Endothelial cell of umbilical vein (primary cell): ENCODE data around the gene TRPC6. TPM values are rescaled to one million over a fixed set of nuclear protein-coding genes. Genes with fewer than 3 reads are reported as not detected.

Source experiments
- BruUV-seq: library from RNA; stranded (reverse); fragments of 400-500 nt; replicated peaks from 2 replicates; lab custom pipeline; 2021; lab: Mats Ljungman, UMichigan
- CTCF ChIA-PET: fragments of 300-600, 350-600 bp; sonication (Branson Sonifier 250); formaldehyde crosslinking; loops from one replicate; lab custom pipeline; 2021; ENCODE audit warnings: antibody characterized with exemption, inconsistent platforms; lab: Charles Lee
- POLR2A ChIA-PET: fragments of 300-600, 350-600 bp; sonication (Branson Sonifier 250); formaldehyde crosslinking; loops from one replicate; lab custom pipeline; 2021; ENCODE audit warnings: antibody characterized with exemption, inconsistent platforms; lab: Charles Lee
- DNase-seq: peaks from one replicate; pipeline ENCODE4 v3.0.0-alpha.2; 2011; ENCODE audit warnings: low read depth, low spot score
- FAIRE-seq: peaks from 2 replicates; lab custom pipeline; 2011; peaks lifted over from hg19 to GRCh38; lab: Jason Lieb, UNC
- H2AFZ ChIP-seq: 2 replicates; pipeline ENCODE4 v1.6.0; 2012; ENCODE audit warnings: low read depth, low read length, control low read depth, inconsistent platforms
- H3K27ac ChIP-seq: 2 replicates; pipeline ENCODE4 v1.5.1; 2011; ENCODE audit warnings: low read depth, mild to moderate bottlenecking, control low read depth, low read length, moderate library complexity; ENCODE audit not compliant: insufficient read depth
- H3K27me3 ChIP-seq, 2 experiments: 2 replicates each; pipeline versions ENCODE4 v1.6.0 to v1.6.1; 2011; ENCODE audit warnings: low read length in 2 of 2, mixed read lengths in 1 of 2; ENCODE audit not compliant: control insufficient read depth in 2 of 2, insufficient read depth in 2 of 2
- H3K36me3 ChIP-seq, 2 experiments: 2 replicates in 1 of 2; 3 replicates in 1 of 2; pipeline ENCODE4 v1.5.1; 2011; ENCODE audit warnings: low read length in 2 of 2, mild to moderate bottlenecking in 1 of 2, moderate library complexity in 1 of 2; ENCODE audit not compliant: control insufficient read depth in 2 of 2, insufficient read depth in 2 of 2; ENCODE audit errors: extremely low read depth in 1 of 2
- H3K4me1 ChIP-seq: 3 replicates; pipeline ENCODE4 v1.5.1; 2011; ENCODE audit warnings: mild to moderate bottlenecking, low read length; ENCODE audit not compliant: control insufficient read depth, insufficient read depth; ENCODE audit errors: extremely low read depth
- H3K4me2 ChIP-seq: 2 replicates; pipeline ENCODE4 v1.6.1; 2011; ENCODE audit warnings: low read length, control low read depth, mixed read lengths; ENCODE audit not compliant: insufficient read depth
- H3K4me3 ChIP-seq, 3 experiments: fragments of 200-600 bp in 1 of 3; sonication (generic), shearing (Covaris generic) in 1 of 3; replicated peaks in 1 of 3; 2 replicates each; pipeline ENCODE4 v1.5.1; 2011 to 2016; ENCODE audit warnings: control low read depth in 3 of 3, low read length in 3 of 3, mild to moderate bottlenecking in 2 of 3, inconsistent platforms in 1 of 3, low read depth in 1 of 3, moderate library complexity in 1 of 3; ENCODE audit not compliant: insufficient read depth in 1 of 3
- H3K79me2 ChIP-seq: 2 replicates; pipeline ENCODE4 v1.6.0; 2012; ENCODE audit warnings: low read length, inconsistent platforms; ENCODE audit not compliant: control insufficient read depth, insufficient read depth
- H3K9ac ChIP-seq: replicated peaks from 2 replicates; pipeline ENCODE3; 2011; ENCODE audit warnings: low read length, control low read depth; ENCODE audit not compliant: insufficient read depth; ENCODE audit errors: extremely low read depth
- H3K9me1 ChIP-seq: replicated peaks from 3 replicates; pipeline ENCODE4 v1.6.0; 2011; ENCODE audit warnings: mild to moderate bottlenecking, low read length; ENCODE audit not compliant: control insufficient read depth, insufficient read depth; ENCODE audit errors: extremely low read depth
- H3K9me3 ChIP-seq: replicated peaks from 2 replicates; pipeline ENCODE4 v1.5.1; 2012; ENCODE audit warnings: low read length, inconsistent platforms; ENCODE audit not compliant: control insufficient read depth, insufficient read depth
- H4K20me1 ChIP-seq: replicated peaks from 2 replicates; pipeline ENCODE3; 2011; ENCODE audit warnings: mild to moderate bottlenecking, low read length; ENCODE audit not compliant: control insufficient read depth, insufficient read depth; ENCODE audit errors: extremely low read depth
- CTCF ChIP-seq, 2 donors: IDR thresholded peaks; 1 replicate in 1 of 2; 2 replicates in 1 of 2; pipeline ENCODE4 v1.5.1; 2011; ENCODE audit warnings: low read length in 2 of 2, mild to moderate bottlenecking in 2 of 2, moderate library complexity in 2 of 2, control low read depth in 1 of 2, inconsistent platforms in 1 of 2, low read depth in 1 of 2; ENCODE audit not compliant: insufficient read depth in 1 of 2; ENCODE audit errors: extremely low read depth in 1 of 2
- EZH2 ChIP-seq: IDR thresholded peaks from 2 replicates; pipeline ENCODE4 v1.6.1; 2012; ENCODE audit warnings: borderline replicate concordance, low read depth, mild to moderate bottlenecking, moderate library complexity, low read length, inconsistent platforms; ENCODE audit not compliant: severe bottlenecking
- FOS ChIP-seq: IDR thresholded peaks from 2 replicates; pipeline ENCODE4 v1.6.1; 2011; ENCODE audit warnings: mild to moderate bottlenecking, low read length, moderate library complexity, borderline replicate concordance; ENCODE audit not compliant: insufficient read depth
- GATA2 ChIP-seq: IDR thresholded peaks from 2 replicates; pipeline ENCODE4 v1.7.0; 2011; ENCODE audit warnings: low read depth, mild to moderate bottlenecking, moderate library complexity, mixed read lengths, low read length; ENCODE audit not compliant: insufficient read length, insufficient read depth
- JUN ChIP-seq: IDR thresholded peaks from 2 replicates; pipeline ENCODE4 v1.6.1; 2011; ENCODE audit warnings: borderline replicate concordance, low read depth; ENCODE audit not compliant: insufficient read length, insufficient read depth
- MAX ChIP-seq: IDR thresholded peaks from 2 replicates; pipeline ENCODE4 v1.6.1; 2011; ENCODE audit not compliant: insufficient read depth, insufficient read length
- MYC ChIP-seq: IDR thresholded peaks from one replicate; pipeline ENCODE4 v1.6.1; 2011; ENCODE audit warnings: mild to moderate bottlenecking, low read depth, low read length
- POLR2A ChIP-seq: IDR thresholded peaks from 2 replicates; pipeline ENCODE4 v1.6.1; 2012; ENCODE audit warnings: low read depth, mild to moderate bottlenecking, control low read depth, low read length
- POLR2AphosphoS5 ChIP-seq: IDR thresholded peaks from 2 replicates; pipeline ENCODE4 v1.6.1; 2012; ENCODE audit warnings: low read depth, mild to moderate bottlenecking, control low read depth, low read length, moderate library complexity; ENCODE audit not compliant: insufficient read depth
- dilution Hi-C: fragments of 300-500 bp; cut with MboI; formaldehyde crosslinking; loops from one replicate; pipeline ENCODE4 v1.15.0; 2019; ENCODE audit warnings: low sequenced_read_pairs; ENCODE audit not compliant: extremely low pct_ligation_motif_present
- intact Hi-C: fragments of 100-400 bp; cut with micrococcal nuclease; formaldehyde crosslinking; loops from one replicate; pipeline ENCODE4 v1.10.0; 2022
- polyA plus RNA-seq, 4 experiments: library from polyadenylated mRNA; depleted of rRNA in 3 of 4; stranded (reverse) in 3 of 4; unstranded in 1 of 4; fragments of >200 nt; gene quantifications; 2 replicates each; pipeline versions ENCODE4 v1.2.1 to v1.2.3, GENCODE V29; 2011 to 2012; ENCODE audit warnings: missing spikeins in 1 of 4
- total RNA-seq: library from RNA; stranded (reverse); gene quantifications from 2 replicates; pipeline ENCODE4 v1.2.3, GENCODE V29; 2021

The TRPC6 gene
- total and polyA plus RNA-seq, 2 donors (not counting 3 experiments of a cell fraction or from before 2014, with no cell fraction given), result not detected

- Histone ChIP-seq H3K9me3 (no peaks in the 10 kb centered on the region), H3K36me3 (no peaks in the 10 kb centered on the region), H4K20me1 (no peaks in the 10 kb centered on the region), H3K4me3 (no peak overlapping the region), H2AFZ (no peak overlapping the region), H3K27ac (no peak overlapping the region), H3K79me2 (no peaks in the 10 kb centered on the region), H3K9me1 (no peaks in the 10 kb centered on the region), H3K9ac (no peak overlapping the region), H3K4me1 (no peaks in the 10 kb centered on the region), H3K27me3 (no peaks in the 10 kb centered on the region), H3K4me2 (no peak overlapping the region)
- intact Hi-C loops, result no loop called here
- ChIA-PET POLR2A (no interaction called here), CTCF (no interaction called here)
- no TSS peak for BruUV-seq
- DNase-seq (no peak), FAIRE-seq (no peak)
- no peak for TF ChIP-seq CTCF (IDR thresholded peaks at IDR 0.05; ENCODE audit: extremely low read depth in 1 of 2, insufficient read depth in 1 of 2, low read depth in 1 of 2, low read length in 2 of 2)
- no peak for TF ChIP-seq EZH2
- no peak for TF ChIP-seq POLR2AphosphoS5
- TF ChIP-seq GATA2, result no peak
- no peak for TF ChIP-seq FOS
- TF ChIP-seq MAX, result no peak
- TF ChIP-seq JUN, result no peak
- TF ChIP-seq POLR2A, result no peak
- TF ChIP-seq MYC, result no peak
- dilution Hi-C loops, result no loop called here
Measured at GRCh38 chr11:101510591-101510990, 73.2 kb downstream of the TRPC6 start.
